Vagina (tissue), 2 donors: ENCODE results near the gene LRRC37A3.
"Not testable (repeated sequence)": the region's sequence is repeated elsewhere in the genome, so short reads cannot be mapped to it uniquely, and the experiment has no call there.

Experiments used
- CTCF ChIP-seq, 3 experiments: fragments of 450-650 bp in 2 of 3; fragments of 200-600 bp in 1 of 3; sonication (generic) in 1 of 3; IDR thresholded peaks; one replicate each; pipeline ENCODE4 v1.5.1; 2017 to 2019; ENCODE audit warnings: antibody characterized with exemption in 3 of 3, mild to moderate bottlenecking in 2 of 3, moderate library complexity in 2 of 3
- POLR2A ChIP-seq, 2 donors: fragments of 450-650 bp; IDR thresholded peaks; one replicate each; pipeline ENCODE4 v1.6.1; 2017; ENCODE audit warnings: antibody characterized with exemption in 2 of 2, mild to moderate bottlenecking in 2 of 2, moderate library complexity in 2 of 2

DNA sequence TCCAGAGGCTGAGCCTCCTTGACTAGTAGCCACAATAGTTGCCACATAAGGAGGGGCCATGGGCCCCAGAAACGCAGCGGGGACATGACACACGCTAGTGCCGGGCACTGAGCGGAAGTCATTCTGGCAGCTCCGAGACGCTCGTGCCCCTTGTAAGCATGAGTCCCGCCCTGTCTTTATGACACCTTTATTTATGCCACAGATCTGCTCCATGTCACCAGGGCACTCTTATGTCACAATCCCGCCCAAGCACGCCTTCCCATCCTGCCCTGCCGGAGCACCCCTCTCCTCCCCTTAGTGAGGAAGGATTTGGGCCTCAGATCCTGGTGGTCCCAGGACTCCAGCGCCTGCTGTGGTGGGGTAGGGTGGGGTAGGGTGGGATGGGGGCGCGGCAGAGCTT lies 22.1 kb downstream of the LRRC37A3 start:
- TF ChIP-seq POLR2A, CTCF (IDR thresholded peaks at IDR 0.05): not testable (repeated sequence)
